GM18867 (cell line): Measurements from ENCODE around the gene SLC22A23.

Source experiments
- ATAC-seq: cut with Tn5 transposase; IDR thresholded peaks from one replicate; pipeline ENCODE4 v1.9.1; 2021; ENCODE audit warnings: mild to moderate bottlenecking, moderate library complexity; ENCODE audit not compliant: unreplicated experiment

The SLC22A23 gene

GRCh38 chr6:3337521-3338350 lies 119.1 kb downstream of the SLC22A23 start:
- ATAC-seq = no peak

GRCh38 chr6:3336859-3337515 lies 119.9 kb downstream of the SLC22A23 start:
- ATAC-seq = no peak

GRCh38 chr6:3336066-3336786 lies 120.6 kb downstream of the SLC22A23 start:
- ATAC-seq = no peak

DNA sequence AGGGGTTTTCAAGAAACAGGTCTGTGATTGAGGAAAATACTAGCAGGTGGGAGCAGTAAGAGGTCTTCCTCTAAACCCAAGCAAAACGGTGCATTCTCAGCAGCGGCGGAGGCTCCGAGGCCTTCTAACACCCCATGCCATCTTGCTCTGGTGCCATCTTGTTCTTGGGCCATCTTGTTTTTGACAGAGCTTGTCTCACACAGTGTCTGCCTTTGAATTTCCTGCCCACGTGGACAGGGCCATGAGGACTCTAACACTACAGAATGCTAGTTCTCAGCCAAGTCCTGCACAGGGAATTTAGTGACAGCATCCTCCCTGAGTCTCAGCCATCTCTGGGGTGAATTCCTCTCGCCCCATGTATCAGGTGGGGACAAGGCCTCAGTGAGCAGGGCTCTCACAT lies 121.7 kb downstream of the SLC22A23 start:
- ATAC-seq = no peak

DNA sequence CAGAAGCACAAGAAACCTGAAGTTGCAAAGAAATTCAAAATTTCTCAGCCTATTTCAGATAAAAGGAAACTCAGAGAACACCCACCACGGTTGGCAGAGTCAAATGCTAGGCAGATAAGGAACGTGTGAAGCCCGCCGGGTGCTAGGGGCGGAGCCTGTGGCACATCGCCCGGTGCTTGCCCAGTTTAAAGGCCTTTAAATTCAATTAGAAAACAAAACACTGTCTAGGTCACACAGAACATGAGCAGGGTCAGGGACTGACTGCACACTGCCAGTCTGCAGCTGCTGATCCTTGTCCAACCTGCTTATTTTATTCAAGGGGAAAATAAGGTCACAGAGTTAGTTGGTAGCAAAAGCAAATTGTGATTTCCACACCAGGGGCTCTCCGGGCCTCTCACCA lies 122.3 kb downstream of the SLC22A23 start:
- no peak for ATAC-seq

DNA sequence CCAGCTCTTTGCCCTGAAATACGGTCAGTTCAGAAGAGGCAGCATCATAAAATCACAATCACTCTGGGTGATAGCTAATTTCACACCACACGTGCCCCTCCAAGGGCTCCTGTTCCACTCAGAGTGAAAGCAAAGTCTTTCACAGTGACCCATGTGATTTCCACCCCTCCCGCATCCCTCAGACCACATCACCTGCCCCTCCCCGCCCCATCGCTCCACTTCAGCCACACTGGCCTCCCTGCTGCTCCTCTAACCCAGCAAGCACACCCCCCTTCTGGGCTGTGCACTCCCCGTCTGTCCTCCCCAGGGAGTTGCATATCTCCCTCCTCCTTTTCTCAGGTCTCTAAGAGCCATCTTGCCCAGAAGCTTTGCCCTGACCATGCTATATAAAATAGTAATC lies 123.6 kb downstream of the SLC22A23 start:
- peak; percentile 72 for ATAC-seq

- no peak for ATAC-seq
Observed at GRCh38 chr6:3331971-3332370, 124.9 kb downstream of the SLC22A23 start.

DNA sequence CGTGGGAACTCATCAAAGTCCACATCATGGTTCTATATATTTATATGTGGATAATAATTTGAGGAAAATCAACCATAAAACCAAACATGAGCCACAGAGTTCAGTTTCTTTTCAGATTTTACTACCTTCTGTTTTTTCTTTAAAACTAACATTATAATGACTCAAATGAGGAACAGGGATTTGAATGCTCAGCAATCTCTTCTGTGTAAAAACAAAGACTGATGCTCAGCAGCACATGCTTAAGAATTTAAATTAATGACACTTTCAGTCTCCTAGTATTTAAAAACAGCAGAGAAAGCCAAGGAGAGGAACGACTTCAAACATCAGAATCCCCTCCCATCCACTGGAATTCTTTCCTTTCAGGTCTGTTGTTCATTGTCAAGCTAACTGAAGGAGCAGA lies 125.4 kb downstream of the SLC22A23 start:
- ATAC-seq = no peak

GRCh38 chr6:3330199-3330598 lies 126.7 kb downstream of the SLC22A23 start:
- no peak for ATAC-seq

DNA sequence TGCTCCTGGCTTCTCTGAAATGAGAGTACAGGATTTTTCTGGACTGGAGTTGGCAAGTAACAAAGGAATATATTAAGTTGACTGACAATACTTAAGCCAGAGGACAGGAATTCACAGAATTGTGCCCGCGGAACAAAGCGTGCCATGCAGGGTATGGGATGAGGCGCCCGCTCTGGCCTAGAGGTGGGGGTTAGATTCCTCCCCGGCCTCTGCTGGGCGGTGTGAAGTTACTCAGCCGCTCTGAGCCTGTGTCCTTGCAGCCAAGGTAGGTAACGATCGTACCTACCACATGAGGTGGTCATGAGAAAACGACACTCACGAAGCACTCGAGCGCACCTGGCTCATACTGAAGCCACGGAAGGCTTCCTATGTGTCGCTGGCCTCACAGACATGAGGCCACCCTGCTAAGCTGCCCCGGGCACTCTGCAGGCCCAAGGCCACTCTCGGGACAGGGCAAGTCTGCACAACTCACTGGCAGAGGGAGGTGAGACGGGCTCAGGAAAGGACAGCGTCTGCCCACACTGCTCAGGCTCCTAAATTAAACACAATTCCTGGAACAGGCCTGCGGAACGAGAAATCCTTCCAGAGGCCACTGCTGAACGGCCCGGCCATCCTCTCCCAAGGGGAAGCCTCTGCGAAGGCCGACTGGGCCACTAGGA lies 127.3 kb downstream of the SLC22A23 start:
- no peak for ATAC-seq

GRCh38 chr6:3328796-3329195 lies 128.1 kb downstream of the SLC22A23 start:
- ATAC-seq = no peak

GRCh38 chr6:3328145-3328544 lies 128.7 kb downstream of the SLC22A23 start:
- ATAC-seq = no peak

DNA sequence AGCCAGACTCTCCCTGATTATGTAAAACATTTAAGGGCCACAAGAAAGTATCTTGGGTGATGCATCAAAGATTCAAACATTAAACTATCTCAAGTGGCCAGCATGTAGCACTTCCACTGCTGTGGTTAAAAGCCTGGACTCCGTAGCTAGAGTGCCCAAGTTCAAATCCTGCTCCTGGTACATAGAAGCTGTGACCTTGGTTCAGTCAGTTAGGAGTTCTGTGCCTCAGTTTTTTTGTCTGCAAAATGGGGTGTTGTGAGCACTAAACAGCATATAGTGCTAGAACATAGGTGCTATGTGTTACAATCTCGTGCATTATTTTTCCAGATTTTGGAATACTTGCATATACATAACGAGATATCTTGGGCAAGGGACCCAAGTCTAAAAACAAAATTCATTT lies 129.4 kb downstream of the SLC22A23 start:
- ATAC-seq = no peak

- no peak for ATAC-seq
Observed at GRCh38 chr6:3326981-3327380, 129.9 kb downstream of the SLC22A23 start.

DNA sequence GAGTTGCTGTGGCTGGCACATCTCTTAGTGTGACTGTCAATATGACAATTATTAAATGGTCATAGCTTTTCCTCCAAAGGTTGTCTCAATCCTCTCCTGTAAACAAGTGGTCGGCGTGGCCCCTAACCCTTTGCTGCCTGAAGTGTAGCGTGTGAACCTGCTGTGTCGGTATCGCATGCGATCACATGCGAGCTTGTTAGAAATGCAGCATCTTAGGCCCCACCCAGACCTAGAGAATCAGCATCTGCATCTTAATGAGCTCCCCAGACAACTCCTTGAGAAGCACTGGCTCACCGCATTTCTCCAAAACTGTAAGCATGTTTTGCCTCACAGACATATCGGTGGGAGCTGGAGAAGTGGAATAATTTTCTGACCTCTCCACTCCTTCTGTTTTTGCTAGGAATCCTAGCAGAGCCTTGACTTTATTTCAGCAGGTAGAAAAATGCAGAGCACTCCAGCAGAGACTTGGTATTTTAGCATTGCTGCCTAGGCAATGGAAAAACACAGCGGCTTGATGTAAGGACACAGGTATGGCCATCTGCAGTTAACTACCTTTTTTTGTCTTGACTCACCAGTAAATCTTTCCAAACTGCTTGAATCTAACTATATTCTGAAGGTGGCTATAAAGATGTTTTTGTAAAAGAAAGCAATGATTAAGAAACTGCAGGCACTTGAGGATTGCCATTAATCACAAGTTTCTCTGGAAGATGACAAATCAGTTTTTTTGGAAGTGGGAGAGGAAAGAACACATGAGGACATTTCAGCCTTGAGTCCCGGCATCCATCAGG lies 130.5 kb downstream of the SLC22A23 start:
- no peak for ATAC-seq

DNA sequence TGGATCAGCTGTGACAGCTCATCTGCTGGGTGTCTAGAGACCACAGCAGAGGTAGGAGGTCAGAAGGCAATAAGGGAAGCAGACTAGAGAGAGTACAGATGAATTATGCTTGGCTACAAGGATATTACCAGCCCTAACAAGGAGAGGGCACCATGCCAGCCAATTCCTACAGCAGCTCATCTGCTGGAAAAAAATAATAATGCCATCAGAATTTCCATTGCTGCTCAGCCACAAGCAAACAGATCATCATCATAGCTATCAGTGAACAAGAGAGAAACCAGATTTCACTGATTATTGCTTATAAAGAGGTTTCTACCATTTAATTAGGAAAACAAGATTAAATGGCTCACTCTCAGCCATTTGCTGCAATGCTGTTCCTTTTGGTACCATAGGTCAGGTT lies 131.6 kb downstream of the SLC22A23 start:
- ATAC-seq = no peak

- peak; percentile 55 for ATAC-seq
Observed at GRCh38 chr6:3324262-3324942, 132.4 kb downstream of the SLC22A23 start.

GRCh38 chr6:3323696-3324261 lies 133.1 kb downstream of the SLC22A23 start:
- ATAC-seq = no peak

DNA sequence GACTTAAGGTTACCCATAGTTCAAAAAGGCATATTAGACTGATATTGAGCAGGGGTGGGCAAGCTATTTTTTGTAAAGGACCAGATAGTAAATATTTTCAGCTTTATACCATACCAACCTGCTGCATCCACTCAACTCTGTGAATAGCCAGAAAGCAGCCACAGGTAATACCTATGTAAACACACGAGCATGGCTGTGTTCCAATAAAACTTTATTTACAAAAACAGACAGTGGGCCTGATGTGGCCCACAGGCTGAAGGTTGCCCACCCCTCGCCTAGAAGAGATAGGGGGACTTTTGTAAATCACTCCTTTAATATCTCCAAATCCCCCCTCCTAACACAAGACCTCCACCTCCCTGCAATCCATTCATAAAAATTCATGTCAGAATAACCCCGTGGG lies 133.7 kb downstream of the SLC22A23 start:
- no peak for ATAC-seq
